ENCODE results near the gene FLNC. TPM values are rescaled to one million over a fixed set of nuclear protein-coding genes. Genes with fewer than 3 reads are reported as not detected.

FLNC gene
- total RNA-seq, 1 donor from 2014 or later, result not detected

DNA sequence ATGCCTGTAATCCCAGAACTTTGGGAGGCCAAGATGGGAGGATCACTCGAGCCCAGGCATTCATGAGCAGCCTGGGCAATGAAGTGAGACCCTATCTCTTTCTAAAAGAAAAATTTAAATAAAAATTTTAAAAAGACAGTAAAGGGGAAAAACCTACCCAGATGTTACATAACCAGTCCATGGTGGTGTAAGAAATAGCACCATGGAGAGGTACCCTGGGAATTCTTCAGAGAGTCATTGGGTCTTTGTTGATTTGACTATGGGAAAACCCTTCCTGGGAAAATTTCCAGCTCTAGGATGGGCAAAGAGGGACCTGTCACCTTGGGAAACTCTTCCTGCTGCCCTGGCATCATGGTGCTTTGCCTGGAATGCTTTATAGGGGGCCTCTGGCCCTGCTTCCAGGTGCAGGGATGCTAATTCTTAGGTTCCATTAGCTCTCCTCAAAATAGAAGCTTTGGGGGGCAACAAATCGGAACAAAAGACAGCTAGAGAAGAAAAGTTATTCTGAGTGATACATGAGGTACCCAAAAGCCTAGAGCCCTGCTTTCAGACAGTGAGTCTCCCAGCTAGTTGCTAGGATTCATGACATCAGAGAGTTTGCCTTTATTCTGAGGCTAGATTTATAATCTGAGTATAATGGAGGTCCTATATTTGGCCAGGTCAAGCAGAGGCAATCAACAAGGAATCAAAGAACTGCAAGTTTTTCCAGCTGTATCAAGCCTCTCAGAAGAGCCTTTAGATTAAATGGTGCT is 28.4 kb upstream of the FLNC start:
- intact Hi-C loops (cut with micrococcal nuclease), result no loop called here

DNA sequence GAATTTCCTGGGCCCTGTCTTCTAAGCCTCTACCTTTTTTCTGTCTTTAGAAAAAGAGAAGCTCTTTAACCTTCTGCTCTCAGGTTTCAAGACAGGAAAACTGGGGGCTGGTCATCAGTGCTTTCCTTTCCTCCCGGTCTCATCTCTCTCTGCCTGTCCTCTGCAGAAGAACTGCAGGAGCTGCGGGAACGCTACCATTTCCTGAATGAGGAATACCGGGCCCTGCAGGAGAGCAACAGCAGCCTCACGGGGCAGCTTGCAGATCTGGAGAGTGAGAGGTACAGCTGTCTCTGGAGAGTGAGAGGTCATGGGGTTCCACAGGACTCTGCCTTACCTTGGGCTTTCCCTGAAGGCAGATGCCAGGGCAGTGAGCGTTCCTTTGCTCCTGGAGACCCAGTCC is 25.7 kb upstream of the FLNC start:
- intact Hi-C loops (cut with micrococcal nuclease), result no loop called here

DNA sequence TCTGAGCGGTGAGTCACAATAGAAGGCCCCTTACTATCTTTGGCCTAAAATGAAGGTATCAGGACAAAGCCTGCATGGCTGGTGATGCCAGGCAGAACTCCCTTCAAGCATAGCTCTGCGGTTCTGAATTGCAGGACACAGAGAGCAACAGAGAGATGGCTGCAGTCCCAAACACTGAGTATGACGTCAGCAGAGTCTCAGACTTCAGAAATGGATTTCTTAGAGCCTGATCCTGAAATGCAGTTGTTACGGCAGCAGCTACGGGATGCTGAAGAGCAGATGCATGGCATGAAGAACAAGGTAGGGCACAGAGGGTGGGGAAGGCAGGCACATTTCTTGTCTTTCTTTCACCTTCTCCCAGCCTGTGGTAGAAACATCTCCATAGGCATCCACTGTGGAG is 25.0 kb upstream of the FLNC start:
- intact Hi-C loops (cut with micrococcal nuclease), result no loop called here

DNA sequence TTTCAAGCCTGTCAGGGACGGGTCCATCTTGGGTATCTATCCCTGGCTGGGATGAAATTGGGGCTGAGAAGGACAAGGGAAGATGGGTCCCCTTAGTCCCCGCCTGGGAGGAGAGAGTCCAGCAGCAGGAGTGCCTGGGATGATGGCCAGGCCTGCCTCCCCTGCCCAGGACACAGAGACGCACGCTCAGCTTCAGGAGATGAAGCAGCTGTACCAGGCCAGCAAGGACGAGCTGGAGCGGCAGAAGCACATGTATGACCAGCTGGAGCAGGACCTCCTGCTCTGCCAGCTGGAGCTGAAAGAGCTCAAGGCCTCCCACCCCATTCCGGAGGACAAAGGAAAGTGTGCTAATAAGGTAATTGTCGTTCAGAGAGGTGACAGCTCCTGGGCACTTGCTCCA is 23.0 kb upstream of the FLNC start:
- intact Hi-C loops (cut with micrococcal nuclease), result no loop called here

DNA sequence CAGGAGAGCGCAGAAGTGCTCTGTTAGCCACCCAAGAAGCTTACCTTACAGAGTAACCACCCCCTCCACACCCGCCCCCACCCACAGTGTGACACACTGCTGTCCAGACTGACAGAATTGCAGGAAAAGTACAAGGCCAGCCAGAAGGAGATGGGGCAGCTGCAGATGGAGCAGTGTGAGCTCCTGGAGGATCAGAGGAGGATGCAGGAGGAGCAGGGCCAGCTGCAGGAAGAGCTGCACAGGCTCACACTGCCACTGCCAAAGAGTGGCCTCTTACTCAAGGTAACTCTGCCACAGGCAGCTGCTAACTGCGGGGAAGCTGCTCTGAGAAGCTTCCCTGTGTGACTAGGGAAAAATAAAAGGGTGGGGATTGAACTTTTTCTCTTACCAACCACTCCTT is 20.8 kb upstream of the FLNC start:
- intact Hi-C loops (cut with micrococcal nuclease), result no loop called here

DNA sequence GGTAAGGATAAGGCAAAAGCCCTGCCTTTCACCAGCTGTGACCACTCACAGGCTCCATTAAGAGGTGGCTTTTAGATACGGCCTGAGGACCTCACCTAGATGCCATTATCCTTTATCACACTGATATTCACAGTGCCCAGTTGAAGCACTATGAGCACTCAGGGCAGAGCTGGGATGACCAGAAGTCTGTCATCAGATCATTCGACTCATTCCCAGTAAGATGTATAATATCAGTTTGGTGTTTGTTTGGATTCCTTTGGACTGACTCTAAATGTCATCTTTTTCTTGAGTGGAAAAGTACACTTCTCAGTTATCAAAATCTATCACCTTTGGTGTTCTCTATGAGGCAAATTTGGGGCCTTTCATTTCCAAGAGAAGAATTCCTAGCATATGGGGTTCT is 19.7 kb upstream of the FLNC start:
- intact Hi-C loops (cut with micrococcal nuclease), result no loop called here

DNA sequence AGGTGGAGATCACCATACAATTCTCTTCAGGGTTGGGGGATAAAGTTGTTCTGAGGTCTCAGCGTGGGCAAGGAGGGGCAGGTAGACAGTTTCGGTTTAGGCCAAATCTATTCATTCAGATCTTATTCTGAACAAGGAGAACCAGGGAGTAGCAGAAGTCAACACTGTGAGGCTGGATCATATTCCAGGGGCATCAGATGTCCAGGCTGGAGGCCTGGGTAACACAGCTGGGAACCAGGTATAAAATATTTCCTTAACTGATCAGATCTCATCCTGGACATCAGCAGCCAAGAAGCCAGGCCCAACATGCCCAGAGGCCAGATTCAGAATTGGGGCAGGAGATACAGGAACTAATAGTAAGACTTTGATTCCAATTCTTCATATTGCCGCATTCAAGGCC is 19.2 kb upstream of the FLNC start:
- intact Hi-C loops (cut with micrococcal nuclease), result no loop called here

DNA sequence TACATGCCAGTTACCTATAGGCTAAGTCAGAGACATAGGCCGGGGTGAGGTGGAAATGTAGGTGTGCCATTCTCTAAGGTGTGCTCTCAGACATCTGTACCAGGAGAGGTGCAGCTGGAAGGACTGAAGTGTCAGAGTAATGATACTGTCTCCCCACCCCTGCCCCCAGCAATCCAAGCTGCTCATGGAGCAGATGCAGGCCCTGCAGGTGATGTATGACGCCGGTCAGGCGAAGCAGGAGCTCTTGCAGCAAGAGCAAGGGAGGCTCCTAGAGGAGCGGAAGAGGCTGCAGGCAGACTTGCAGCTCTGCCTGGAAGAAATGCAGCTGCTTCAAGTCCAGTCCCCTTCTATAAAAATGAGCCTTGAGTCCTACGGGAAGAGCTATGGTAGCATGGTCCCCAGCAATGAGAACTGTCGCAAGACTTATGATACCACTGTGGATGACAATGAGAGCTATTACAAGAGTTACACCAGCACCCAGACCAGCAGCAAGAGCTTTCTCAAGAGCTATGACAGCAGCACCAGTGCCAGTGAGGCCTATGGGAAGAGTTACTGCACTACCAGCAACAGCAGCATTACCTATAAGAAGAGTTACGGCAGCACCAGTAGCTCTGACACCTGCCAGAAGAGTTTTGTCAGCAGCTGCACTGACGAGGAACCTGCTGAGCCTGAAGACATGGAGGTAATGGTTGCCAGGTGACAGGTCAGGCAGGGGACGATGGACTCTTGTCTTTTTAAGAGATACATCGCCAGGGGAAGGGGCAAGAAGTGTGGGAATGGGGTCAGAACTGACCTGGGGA is 18.4 kb upstream of the FLNC start:
- intact Hi-C loops (cut with micrococcal nuclease), result no loop called here

DNA sequence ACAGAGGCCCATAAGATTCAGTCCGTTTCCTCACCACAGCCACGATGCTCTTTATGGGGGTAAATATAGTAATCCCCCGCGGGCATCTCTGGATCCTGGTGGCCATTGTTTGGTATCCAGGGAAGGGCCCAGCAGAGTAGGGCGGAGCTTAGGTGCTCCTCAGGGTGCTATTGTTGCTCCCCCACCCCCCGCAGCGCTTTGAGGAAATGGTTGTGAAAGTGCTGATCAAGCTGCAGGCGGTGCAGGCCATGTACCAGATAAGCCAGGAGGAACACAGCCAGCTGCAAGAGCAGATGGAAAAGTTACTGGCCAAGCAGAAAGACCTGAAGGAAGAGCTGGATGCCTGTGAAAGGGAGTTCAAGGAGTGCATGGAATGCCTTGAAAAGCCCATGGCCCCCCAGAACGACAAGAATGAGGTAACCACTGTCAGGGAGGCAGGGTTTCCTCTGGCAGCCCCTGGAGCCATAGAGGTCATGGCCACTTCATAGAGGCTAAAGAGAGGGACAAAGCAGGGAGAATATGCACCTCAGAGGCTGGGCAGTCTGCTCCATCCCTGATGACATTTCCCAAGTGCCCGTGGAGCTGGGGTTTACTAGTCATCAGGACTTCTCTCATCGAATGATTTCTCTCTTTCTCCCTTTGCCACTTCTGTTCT is 17.6 kb upstream of the FLNC start:
- intact Hi-C loops (cut with micrococcal nuclease), result no loop called here

DNA sequence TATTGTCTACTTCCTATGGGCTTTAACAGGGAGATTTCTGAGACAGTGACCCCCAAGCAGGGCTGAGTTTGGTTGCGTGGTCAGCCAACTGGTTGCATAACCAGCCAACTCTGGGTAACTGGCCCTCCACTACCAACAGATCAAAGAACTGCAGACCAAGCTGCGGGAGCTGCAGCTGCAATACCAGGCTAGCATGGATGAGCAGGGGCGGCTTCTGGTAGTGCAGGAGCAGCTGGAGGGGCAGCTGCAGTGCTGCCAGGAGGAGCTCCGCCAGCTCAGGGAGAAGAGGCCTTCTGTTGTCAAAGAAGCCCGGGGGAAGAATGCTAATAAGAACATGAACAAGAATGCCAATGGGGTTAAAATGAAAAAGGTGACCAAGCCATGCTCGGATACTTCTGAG is 15.7 kb upstream of the FLNC start:
- intact Hi-C loops (cut with micrococcal nuclease), result no loop called here

DNA sequence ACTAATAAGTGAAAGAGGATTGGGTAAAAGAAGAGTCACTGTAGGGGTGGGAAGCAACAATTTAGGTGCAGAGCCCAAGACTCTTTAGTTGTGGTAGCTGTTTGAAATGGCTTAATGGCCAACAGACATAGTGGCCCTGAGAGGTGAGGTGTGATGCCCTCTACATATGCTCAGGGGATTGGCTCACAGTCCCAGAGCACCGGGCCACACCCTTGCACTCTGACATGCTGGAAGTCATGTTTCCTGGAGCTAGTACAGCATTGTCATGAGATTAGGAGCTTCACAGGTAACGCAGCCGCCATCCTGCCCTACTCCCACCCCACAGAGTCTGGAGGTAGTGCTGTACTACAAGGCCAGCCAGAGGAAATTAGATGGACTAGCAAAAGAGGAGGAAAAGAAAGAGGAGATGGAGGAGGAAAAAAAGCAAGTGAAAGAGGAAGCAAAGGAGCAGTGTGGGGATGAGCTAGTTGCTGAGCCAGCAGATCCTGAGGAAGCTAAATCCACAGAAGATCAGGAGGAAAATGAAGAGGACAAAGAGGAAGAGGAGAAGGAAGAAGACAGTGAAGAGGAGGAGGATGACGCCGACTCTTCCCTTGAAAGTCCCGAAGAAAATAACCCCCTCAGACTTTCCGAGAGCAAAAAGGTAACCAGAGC is 14.8 kb upstream of the FLNC start:
- intact Hi-C loops (cut with micrococcal nuclease), result no loop called here

DNA sequence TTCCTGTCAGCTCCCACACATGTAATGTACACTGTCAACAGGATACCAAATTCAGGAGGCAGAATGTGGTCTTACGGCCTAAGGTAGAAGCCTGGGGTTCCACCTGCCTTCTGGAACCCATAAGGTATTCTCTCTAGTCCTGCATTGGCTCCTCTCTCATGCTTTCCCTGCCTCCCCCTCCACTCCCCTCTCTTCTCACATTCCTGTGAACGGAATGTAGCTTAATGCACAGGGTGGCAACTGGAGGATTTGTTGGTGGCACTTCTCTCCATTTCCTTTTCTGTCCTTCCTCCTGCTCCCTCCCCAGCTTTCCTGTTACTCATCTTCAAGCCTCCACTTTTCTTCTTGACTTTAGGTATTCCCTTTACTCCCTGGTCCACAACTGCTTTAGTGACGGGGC is 11.5 kb upstream of the FLNC start:
- intact Hi-C loops (cut with micrococcal nuclease), result no loop called here

DNA sequence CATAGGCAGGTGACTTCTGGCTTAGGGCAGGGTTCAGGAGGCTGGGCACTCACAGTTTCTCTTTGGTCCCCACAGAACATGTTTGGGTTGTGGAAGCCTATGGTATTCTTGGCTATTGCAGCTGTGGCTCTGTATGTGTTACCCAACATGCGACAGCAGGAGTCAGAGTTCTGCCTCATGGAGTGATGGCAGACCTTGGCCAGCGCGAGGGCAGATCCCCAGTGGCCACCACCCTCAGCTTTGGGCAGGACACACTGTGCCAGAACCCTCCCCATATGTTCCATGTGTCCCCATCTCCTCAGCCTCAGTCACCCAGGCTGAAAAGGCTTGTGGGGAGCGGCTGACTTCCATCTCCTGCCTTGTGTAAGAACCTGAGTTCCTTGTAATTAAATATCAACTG is 8.5 kb upstream of the FLNC start:
- intact Hi-C loops (cut with micrococcal nuclease), result no loop called here

DNA sequence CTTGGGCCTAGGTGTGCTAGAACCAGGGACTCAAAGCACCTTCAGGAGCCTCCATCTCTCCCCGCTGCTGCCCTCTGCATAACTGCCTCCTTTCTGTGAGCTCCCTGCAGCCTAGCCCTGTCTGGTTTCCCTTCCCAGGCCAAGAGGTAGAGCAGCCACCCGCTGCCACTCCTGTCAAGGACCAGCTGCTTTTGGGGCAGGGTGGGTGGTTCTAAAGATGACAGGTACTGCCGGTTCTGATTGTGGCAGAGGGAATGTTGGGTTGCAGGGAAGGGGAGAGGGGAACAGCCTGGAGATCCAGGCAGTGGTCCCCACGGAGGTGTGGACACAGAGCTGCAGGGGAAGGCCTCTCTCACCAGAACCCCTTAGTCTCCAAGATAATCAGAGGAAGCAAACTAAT is 3.7 kb upstream of the FLNC start:
- intact Hi-C loops (cut with micrococcal nuclease), result no loop called here

DNA sequence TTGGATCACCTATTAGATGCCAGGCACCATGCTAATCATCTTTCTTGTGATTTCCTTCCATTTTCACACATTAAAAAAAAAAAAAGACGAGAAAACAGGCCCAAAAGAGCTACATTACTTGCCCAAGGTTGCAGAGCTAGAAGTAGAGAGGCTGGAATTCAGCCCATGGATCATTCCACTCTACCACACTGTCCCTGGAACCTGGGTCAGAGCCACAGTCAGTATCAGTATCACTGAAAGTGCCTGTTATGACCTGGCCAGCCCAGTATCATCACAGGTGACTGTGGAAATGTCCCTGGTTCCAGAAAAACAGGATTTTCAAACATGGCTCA is 3.3 kb upstream of the FLNC start:
- intact Hi-C loops (cut with micrococcal nuclease), result no loop called here

DNA sequence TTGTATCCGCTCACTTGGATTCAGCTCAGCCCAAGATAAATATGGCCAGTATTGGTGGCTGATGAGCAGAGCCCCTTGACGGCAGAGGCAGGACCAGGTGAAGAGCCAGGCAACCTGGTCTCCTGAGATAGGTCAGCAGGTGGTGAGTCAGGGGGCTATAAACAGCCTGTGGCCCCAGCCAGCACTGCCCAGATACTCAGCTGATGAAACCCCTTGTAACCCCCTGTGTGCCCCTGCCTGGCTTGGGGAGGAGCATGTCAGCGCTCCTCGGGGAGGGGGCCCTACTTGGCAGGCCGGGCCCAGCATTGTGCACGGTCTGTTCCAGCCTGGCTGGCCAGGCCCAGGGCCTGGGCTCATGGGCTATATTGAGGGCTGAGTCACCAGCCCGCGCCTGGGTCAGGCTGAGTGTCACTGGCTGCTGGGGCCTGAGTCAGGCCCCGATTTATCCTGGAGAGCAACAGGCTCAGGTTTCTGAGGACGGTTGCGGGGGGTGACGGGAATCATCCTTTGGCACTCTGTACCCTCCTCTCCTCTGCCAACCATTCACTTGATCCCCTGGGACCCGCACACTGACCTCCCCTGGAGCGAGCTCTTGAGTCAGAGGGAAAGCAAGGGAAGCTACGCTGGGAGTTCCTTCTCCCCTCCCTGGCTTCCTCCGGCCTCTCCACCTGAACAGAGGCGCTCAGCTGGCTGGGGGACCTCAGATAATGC is 2.8 kb upstream of the FLNC start:
- intact Hi-C loops (cut with micrococcal nuclease), result no loop called here

DNA sequence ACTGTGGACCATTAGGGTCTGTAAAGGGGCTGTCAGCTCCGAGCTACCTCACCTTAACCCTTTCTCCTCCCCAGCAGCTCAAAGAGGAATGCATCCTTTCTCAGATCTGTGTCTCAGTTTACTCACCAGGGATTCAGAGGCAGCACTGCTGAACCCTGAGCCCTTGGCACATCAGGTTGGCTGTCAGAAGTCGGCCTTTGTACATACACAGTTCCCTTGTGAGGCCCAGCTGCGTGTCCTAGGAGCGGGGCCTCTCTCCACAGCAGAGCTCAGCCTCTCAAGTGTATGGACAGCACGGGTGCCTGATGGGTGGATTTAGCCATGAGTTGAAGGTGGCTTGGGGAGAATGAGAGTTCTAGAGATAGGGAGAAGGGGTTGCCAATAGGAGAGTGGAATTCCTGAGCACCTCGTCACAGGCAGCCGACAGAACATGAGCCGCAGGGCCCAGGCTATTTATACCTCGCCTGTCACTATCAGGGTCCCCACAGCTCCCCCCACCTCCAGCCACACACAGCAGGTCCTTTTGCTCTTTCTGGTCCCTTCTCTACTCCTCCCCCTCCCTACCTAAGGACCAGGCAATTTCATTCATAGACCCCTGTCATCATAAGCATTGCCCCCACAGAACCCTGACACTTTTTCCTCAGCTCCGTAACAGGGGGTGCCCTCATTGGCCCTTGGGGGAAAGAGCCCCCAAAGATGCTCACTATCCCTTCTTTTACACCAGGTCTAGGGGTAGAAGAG is 2.1 kb upstream of the FLNC start:
- intact Hi-C loops (cut with micrococcal nuclease), result no loop called here

DNA sequence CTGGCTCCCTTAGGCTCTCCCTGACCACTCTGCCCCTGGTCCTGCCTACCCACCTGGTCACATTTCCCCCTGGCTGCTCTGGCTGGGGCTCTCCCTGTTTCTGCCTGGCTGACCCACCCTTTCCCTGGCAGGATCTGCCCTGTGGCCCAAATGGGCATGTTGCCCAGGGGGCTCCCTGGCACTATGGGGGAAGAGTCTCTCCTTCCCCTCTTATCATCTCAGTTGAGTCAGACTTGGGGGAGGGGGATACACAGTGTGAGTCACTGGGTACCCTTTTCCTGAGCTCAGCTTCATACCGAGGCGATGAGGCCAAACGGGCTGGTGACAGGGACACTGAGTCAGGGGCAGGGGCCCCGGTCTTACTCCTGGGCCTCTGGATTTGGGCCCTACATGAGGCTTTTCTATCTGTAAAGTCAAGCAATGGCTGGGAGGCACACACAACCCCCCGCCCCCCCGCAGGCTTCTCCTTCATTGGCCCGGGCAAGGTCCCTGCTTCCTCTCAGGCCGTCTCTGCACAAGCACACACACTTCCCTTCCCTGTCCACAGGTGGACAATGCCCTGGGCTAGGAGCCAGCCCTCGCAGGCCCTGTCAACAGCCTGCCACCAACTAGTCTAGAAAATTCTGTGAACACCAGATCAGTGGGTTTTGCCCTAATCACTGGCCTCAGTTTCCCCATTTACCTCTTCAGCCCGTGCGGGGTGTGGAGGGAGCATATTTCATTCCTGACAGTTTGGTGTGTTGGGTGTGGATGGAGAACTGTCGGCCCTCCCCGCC is 627 bp upstream of the FLNC start:
- intact Hi-C loops (cut with micrococcal nuclease), result no loop called here

DNA sequence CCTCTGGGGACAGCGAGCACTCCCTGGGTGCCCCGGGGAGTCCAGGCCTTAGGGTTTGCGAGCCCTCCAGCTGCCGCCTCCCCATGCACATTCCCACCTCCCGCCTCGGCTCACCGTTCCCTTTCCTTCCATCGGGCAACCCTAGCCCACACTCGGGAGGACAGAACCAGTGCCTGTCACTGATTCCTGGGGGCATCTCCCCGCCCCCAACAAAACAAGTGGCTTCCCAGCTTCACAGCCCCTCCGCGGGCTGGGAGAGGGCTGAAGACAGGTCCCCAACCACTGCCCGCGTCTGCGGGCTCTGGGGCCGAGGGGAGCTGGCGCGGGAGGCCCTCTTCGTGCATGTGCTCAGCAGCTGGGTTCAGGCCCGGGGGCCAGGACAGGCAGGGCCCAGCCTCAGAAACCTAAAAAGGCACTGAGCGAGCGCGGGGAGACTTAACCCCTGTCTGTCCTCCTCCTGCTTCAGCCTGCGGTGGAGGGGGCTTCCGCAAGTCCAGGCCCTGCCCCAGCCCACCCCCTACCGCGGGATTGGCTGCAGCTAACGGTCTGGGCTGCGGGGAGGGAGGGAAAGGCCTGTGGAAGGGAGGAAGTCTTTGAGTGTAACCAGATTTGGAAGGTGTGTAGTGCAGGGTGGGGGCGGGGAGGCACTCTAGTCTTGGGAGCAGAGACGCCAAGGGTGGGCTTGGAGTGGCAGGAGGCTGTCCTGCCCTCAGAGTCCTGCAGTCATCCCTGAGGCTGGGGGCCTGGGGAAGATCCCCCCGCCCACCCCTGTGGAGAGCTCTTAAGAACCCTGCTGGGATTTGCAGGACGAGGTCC is 1.2 kb downstream of the FLNC start:
- intact Hi-C loops (cut with micrococcal nuclease), result no loop called here

All from T-helper 2 cell treated with Interferon-gamma antibody and Interleukin-4, amounts not matched to agents 100 ng/mL and 5 ng/mL, for 36 hours (primary cell).